Sciatic nerve (tissue), 2 donors: ENCODE measurements around the gene TMEM132C. TPM values are rescaled to one million over a fixed set of nuclear protein-coding genes. Genes with fewer than 3 reads are reported as not detected.

Experiments used
- ATAC-seq: fragments of 200-7000 bp; cut with Tn5 transposase; one replicate; pipeline ENCODE4 v1.9.1; 2020; ENCODE audit warnings: mild to moderate bottlenecking, moderate library complexity
- DNase-seq: peaks from one replicate; pipeline ENCODE4 v3.0.0-alpha.2; 2020; ENCODE audit warnings: low spot score
- intact Hi-C: fragments of 100-400 bp; cut with DNase I; formaldehyde crosslinking; loops from one replicate; pipeline ENCODE4 v1.14.2; 2022
- total RNA-seq: library from RNA; stranded (reverse); fragmentation: NEBNext Ultra II Directional; extraction: Animal tissue kit (Norgen Biotek cat#: 25700); gene quantifications from one replicate; pipeline ENCODE4 v1.2.1, GENCODE V29; 2021
- donor health status: DM: no; HTN: no; CAD: no.
- donor health status: DM: no; HTN: no; CAD: no.

The TMEM132C gene
- total RNA-seq, 1 donor from 2014 or later, result 13.5 TPM

- intact Hi-C loops, result no loop called here
- DNase-seq (peak; percentile 71), ATAC-seq (peak; percentile 64)
These were observed 120.9 kb downstream of the TMEM132C start for GRCh38 chr12:128387811-128388422.

GRCh38 chr12:128388461-128389000 is 121.6 kb downstream of the TMEM132C start:
- ATAC-seq, result peak; percentile 81
- no peak for DNase-seq
- intact Hi-C loops, result no loop called here

GRCh38 chr12:128393346-128393745 is 126.4 kb downstream of the TMEM132C start:
- DNase-seq, result no peak
- ATAC-seq, result no peak
- intact Hi-C loops, result loop anchor here (10.0 kb wide), 1 partner anchor 129 kb away; the partner anchor contains the start of gene TMEM132C

GRCh38 chr12:128394137-128394536 is 127.2 kb downstream of the TMEM132C start:
- intact Hi-C loops, result loop anchor here (10.0 kb wide), 1 partner anchor 129 kb away; the partner anchor contains the start of gene TMEM132C
- ATAC-seq (no peak), DNase-seq (no peak)

GRCh38 chr12:128399253-128399652 is 132.3 kb downstream of the TMEM132C start:
- intact Hi-C loops, result loop anchor here (10.0 kb wide), 1 partner anchor 134 kb away; the partner anchor contains the start of gene TMEM132C
- ATAC-seq (no peak), DNase-seq (no peak)

GRCh38 chr12:128402486-128403243 is 135.7 kb downstream of the TMEM132C start:
- ATAC-seq (no peak), DNase-seq (no peak)
- intact Hi-C loops, result no loop called here

GRCh38 chr12:128408669-128409068 is 141.7 kb downstream of the TMEM132C start:
- ATAC-seq (no peak), DNase-seq (no peak)
- intact Hi-C loops, result no loop called here

GRCh38 chr12:128415036-128415560 is 148.1 kb downstream of the TMEM132C start:
- intact Hi-C loops, result no loop called here
- DNase-seq (no peak), ATAC-seq (no peak)

GRCh38 chr12:128418944-128419343 is 152.0 kb downstream of the TMEM132C start:
- ATAC-seq, result no peak
- intact Hi-C loops, result no loop called here
- no peak for DNase-seq

- no peak for ATAC-seq
- intact Hi-C loops, result no loop called here
- DNase-seq, result no peak
These were observed 153.2 kb downstream of the TMEM132C start for GRCh38 chr12:128420163-128420562.

GRCh38 chr12:128421375-128421774 is 154.4 kb downstream of the TMEM132C start:
- no peak for DNase-seq
- intact Hi-C loops, result no loop called here
- no peak for ATAC-seq

- DNase-seq (no peak), ATAC-seq (no peak)
- intact Hi-C loops, result no loop called here
These were observed 156.2 kb downstream of the TMEM132C start for GRCh38 chr12:128423205-128423604.

- DNase-seq (no peak), ATAC-seq (no peak)
- intact Hi-C loops, result no loop called here
These were observed 158.0 kb downstream of the TMEM132C start for GRCh38 chr12:128424931-128425431.

GRCh38 chr12:128425666-128426331 is 158.8 kb downstream of the TMEM132C start:
- intact Hi-C loops, result no loop called here
- DNase-seq, result no peak
- peak; percentile 42 for ATAC-seq

GRCh38 chr12:128426511-128426910 is 159.5 kb downstream of the TMEM132C start:
- no peak for ATAC-seq
- intact Hi-C loops, result no loop called here
- no peak for DNase-seq

- intact Hi-C loops, result no loop called here
- no peak for DNase-seq
- no peak for ATAC-seq
These were observed 172.8 kb downstream of the TMEM132C start for GRCh38 chr12:128439796-128440195.

GRCh38 chr12:128442096-128442495 is 175.1 kb downstream of the TMEM132C start:
- ATAC-seq (no peak), DNase-seq (no peak)
- intact Hi-C loops, result no loop called here

- intact Hi-C loops, result no loop called here
- DNase-seq (no peak), ATAC-seq (no peak)
These were observed 177.6 kb downstream of the TMEM132C start for GRCh38 chr12:128444598-128444997.

- DNase-seq (no peak), ATAC-seq (no peak)
- intact Hi-C loops, result no loop called here
These were observed 178.6 kb downstream of the TMEM132C start for GRCh38 chr12:128445415-128446127.
